HepG2 (cell line): ENCODE results near the gene PCNP. TPM values are rescaled to one million over a fixed set of nuclear protein-coding genes. Genes with fewer than 3 reads are reported as not detected.

Source experiments
- ARNTL ChIP-seq: sonication (generic); formaldehyde crosslinking; IDR thresholded peaks from 2 replicates; pipeline ENCODE4 v1.4.0; 2020; ENCODE audit warnings: mild to moderate bottlenecking, missing genetic modification reagents
- CREB1 ChIP-seq, 2 experiments: fragments of 450-650 bp in 1 of 2; IDR thresholded peaks; 2 replicates each; pipeline ENCODE4 v1.6.1; 2016 to 2017; ENCODE audit warnings: control low read depth in 1 of 2, mild to moderate bottlenecking in 1 of 2, missing compliant biosample characterization in 1 of 2, missing genetic modification characterization in 1 of 2
- EHMT2 ChIP-seq: fragments of 200-600 bp; sonication (generic); IDR thresholded peaks from 2 replicates; pipeline ENCODE4 v1.7.0; 2017; ENCODE audit warnings: antibody characterized with exemption, low read depth, low read length, borderline replicate concordance
- NFIB ChIP-seq: sonication (generic); formaldehyde crosslinking; IDR thresholded peaks from 2 replicates; pipeline ENCODE4 v1.9.0; 2021; ENCODE audit warnings: missing genetic modification reagents, mild to moderate bottlenecking, borderline replicate concordance
- POGZ ChIP-seq: sonication (generic); formaldehyde crosslinking; IDR thresholded peaks from 2 replicates; pipeline ENCODE4 v1.4.0; 2020; ENCODE audit warnings: mild to moderate bottlenecking, missing genetic modification reagents
- SIN3A ChIP-seq: IDR thresholded peaks from 2 replicates; pipeline ENCODE4 v1.6.1; 2011; ENCODE audit warnings: low read depth, mild to moderate bottlenecking, control low read depth, low read length, borderline replicate concordance
- SRSF4 ChIP-seq: fragments of 200-400 bp; formaldehyde crosslinking; IDR thresholded peaks from one replicate; pipeline ENCODE4 v1.6.1; 2018; ENCODE audit warnings: mild to moderate bottlenecking, low read depth, low read length, moderate library complexity; ENCODE audit not compliant: poor library complexity, severe bottlenecking
- ZFP36 ChIP-seq: fragments of 150-350 bp; IDR thresholded peaks from 2 replicates; pipeline ENCODE4 v1.6.1; 2018; ENCODE audit warnings: borderline replicate concordance, low read length, low read depth; ENCODE audit not compliant: partially characterized antibody
- ZNF143 ChIP-seq: sonication (generic); formaldehyde crosslinking; IDR thresholded peaks from 2 replicates; pipeline ENCODE4 v1.4.0; 2020; ENCODE audit warnings: missing genetic modification reagents
- ZNF20 ChIP-seq: sonication (generic); formaldehyde crosslinking; IDR thresholded peaks from 2 replicates; pipeline ENCODE4 v1.4.0; 2020; ENCODE audit warnings: mild to moderate bottlenecking, moderate library complexity, missing genetic modification reagents
- ZNF615 ChIP-seq: sonication (generic); formaldehyde crosslinking; IDR thresholded peaks from 2 replicates; pipeline ENCODE4 v1.5.0; 2020; ENCODE audit warnings: mild to moderate bottlenecking, missing genetic modification reagents, borderline replicate concordance
- ZNF891 ChIP-seq: sonication (generic); formaldehyde crosslinking; IDR thresholded peaks from 2 replicates; pipeline ENCODE4 v1.5.0; 2020; ENCODE audit warnings: mild to moderate bottlenecking, missing genetic modification reagents
- polyA plus RNA-seq, 8 experiments: library from polyadenylated mRNA; depleted of rRNA in 3 of 8; stranded (reverse) in 7 of 8; unstranded in 1 of 8; fragments of >200 nt; fragmentation: Illumina TruSeq in 4 of 8; extraction: Trizol in 4 of 8; gene quantifications; 2 replicates each; pipeline versions ENCODE4 v1.2.1 to v1.2.3, GENCODE V29; 2011 to 2016; ENCODE audit warnings: low read depth in 4 of 8, missing spikeins in 1 of 8, mixed read lengths in 1 of 8; ENCODE audit not compliant: insufficient read depth in 1 of 8
- total RNA-seq, 5 experiments: library from RNA; depleted of rRNA; stranded (reverse); fragments of >200 nt; fragmentation: Illumina TruSeq; extraction: Trizol; gene quantifications; 2 replicates each; pipeline ENCODE4 v1.2.3, GENCODE V29; 2016; ENCODE audit warnings: low read depth in 1 of 5
- TF ChIP-seq, protein P1 (sequence below): sonication (generic); formaldehyde crosslinking; IDR thresholded peaks from 2 replicates; pipeline ENCODE4 v1.5.0; 2020; ENCODE audit warnings: missing genetic modification reagents
- TF ChIP-seq, protein P2 (sequence below): sonication (generic); formaldehyde crosslinking; IDR thresholded peaks from 2 replicates; pipeline ENCODE4 v1.4.0; 2020; ENCODE audit warnings: missing genetic modification reagents
- TF ChIP-seq, protein P3 (sequence below): sonication (generic); formaldehyde crosslinking; IDR thresholded peaks from 2 replicates; pipeline ENCODE4 v1.5.0; 2020; ENCODE audit warnings: mild to moderate bottlenecking, missing genetic modification reagents
- TF ChIP-seq, protein P4 (sequence below): IDR thresholded peaks from 2 replicates; pipeline ENCODE4 v1.6.1; 2016; ENCODE audit warnings: low read depth, missing genetic modification reagents, missing compliant biosample characterization
- TF ChIP-seq, protein P5 (sequence below): sonication (generic); formaldehyde crosslinking; IDR thresholded peaks from 2 replicates; pipeline ENCODE4 v1.5.0; 2020; ENCODE audit warnings: mild to moderate bottlenecking, low read depth, missing genetic modification reagents, borderline replicate concordance

The PCNP gene
- total and polyA plus RNA-seq, 2 of the 13 experiments (the other 11 are each of a cell fraction or from before 2014, with no cell fraction given): 44.1 to 78.2 TPM

DNA sequence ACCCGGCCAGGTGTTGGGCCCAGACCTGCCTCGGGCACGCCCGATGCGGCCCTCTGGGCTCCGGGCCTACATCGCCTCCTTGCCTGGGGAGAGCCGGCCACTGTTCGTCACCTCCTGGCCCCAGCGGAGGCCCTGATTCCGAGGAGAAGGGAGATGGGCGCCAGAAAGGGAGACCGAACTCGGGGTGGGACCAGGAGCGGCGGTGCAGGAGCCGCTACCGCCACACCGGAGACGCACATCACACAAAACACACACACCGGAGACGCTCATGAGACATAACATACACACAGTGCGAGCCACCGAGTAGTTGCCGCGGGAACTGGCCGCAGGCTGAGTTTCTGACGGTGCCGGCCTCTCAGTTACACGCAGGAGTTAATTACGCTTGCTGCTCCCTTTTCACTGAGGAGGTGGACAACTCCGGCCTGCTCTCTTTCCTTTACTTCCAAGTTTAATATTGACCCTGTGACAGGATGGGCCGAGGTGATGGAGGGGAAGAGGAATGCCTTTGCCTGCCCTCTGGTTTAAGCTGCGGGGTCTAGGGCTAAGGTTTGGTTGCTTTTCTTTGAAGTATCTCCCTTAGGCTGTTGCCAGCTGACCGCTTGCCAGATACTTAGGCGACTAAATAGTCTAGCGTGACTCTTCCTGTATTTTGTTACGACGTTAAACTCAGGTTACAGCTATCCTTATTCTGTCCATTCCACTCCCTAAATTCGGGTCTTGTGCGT is 570 bp downstream of the PCNP start (continued):
- TF ChIP-seq ZFP36 (no peak), ZNF20 (peak; percentile 76; the same call in 1 of the 2 replicates), NFIB (CRISPR knock-in tag) (no peak), CREB1 (IDR thresholded peaks at IDR 0.05) (no peak), CREB1 (CRISPR knock-in tag; IDR thresholded peaks at IDR 0.05) (no peak), EHMT2 (no peak), POGZ (CRISPR knock-in tag) (no peak), ZNF891 (CRISPR knock-in tag) (peak; percentile 57; the same call in 1 of the 2 replicates), SIN3A (0 out of 2 replicates have a peak, but pooled peaks have one; percentile 62), ZNF615 (CRISPR knock-in tag) (no peak), SRSF4 (no peak), ARNTL (no peak), ZNF143 (CRISPR knock-in tag) (no peak)
- TF ChIP-seq, protein P1, sequence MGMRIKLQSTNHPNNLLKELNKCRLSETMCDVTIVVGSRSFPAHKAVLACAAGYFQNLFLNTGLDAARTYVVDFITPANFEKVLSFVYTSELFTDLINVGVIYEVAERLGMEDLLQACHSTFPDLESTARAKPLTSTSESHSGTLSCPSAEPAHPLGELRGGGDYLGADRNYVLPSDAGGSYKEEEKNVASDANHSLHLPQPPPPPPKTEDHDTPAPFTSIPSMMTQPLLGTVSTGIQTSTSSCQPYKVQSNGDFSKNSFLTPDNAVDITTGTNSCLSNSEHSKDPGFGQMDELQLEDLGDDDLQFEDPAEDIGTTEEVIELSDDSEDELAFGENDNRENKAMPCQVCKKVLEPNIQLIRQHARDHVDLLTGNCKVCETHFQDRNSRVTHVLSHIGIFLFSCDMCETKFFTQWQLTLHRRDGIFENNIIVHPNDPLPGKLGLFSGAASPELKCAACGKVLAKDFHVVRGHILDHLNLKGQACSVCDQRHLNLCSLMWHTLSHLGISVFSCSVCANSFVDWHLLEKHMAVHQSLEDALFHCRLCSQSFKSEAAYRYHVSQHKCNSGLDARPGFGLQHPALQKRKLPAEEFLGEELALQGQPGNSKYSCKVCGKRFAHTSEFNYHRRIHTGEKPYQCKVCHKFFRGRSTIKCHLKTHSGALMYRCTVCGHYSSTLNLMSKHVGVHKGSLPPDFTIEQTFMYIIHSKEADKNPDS (CRISPR knock-in tag): 0 out of 2 replicates have a peak, but pooled peaks have one; percentile 13
- TF ChIP-seq, protein P2, sequence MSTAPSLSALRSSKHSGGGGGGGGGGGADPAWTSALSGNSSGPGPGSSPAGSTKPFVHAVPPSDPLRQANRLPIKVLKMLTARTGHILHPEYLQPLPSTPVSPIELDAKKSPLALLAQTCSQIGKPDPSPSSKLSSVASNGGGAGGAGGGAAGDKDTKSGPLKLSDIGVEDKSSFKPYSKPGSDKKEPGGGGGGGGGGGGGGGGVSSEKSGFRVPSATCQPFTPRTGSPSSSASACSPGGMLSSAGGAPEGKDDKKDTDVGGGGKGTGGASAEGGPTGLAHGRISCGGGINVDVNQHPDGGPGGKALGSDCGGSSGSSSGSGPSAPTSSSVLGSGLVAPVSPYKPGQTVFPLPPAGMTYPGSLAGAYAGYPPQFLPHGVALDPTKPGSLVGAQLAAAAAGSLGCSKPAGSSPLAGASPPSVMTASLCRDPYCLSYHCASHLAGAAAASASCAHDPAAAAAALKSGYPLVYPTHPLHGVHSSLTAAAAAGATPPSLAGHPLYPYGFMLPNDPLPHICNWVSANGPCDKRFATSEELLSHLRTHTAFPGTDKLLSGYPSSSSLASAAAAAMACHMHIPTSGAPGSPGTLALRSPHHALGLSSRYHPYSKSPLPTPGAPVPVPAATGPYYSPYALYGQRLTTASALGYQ (CRISPR knock-in tag): no peak; the same call in 1 of the 2 replicates
- TF ChIP-seq, protein P3, sequence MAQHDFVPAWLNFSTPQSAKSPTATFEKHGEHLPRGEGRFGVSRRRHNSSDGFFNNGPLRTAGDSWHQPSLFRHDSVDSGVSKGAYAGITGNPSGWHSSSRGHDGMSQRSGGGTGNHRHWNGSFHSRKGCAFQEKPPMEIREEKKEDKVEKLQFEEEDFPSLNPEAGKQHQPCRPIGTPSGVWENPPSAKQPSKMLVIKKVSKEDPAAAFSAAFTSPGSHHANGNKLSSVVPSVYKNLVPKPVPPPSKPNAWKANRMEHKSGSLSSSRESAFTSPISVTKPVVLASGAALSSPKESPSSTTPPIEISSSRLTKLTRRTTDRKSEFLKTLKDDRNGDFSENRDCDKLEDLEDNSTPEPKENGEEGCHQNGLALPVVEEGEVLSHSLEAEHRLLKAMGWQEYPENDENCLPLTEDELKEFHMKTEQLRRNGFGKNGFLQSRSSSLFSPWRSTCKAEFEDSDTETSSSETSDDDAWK (CRISPR knock-in tag): no peak
- TF ChIP-seq, protein P4, sequence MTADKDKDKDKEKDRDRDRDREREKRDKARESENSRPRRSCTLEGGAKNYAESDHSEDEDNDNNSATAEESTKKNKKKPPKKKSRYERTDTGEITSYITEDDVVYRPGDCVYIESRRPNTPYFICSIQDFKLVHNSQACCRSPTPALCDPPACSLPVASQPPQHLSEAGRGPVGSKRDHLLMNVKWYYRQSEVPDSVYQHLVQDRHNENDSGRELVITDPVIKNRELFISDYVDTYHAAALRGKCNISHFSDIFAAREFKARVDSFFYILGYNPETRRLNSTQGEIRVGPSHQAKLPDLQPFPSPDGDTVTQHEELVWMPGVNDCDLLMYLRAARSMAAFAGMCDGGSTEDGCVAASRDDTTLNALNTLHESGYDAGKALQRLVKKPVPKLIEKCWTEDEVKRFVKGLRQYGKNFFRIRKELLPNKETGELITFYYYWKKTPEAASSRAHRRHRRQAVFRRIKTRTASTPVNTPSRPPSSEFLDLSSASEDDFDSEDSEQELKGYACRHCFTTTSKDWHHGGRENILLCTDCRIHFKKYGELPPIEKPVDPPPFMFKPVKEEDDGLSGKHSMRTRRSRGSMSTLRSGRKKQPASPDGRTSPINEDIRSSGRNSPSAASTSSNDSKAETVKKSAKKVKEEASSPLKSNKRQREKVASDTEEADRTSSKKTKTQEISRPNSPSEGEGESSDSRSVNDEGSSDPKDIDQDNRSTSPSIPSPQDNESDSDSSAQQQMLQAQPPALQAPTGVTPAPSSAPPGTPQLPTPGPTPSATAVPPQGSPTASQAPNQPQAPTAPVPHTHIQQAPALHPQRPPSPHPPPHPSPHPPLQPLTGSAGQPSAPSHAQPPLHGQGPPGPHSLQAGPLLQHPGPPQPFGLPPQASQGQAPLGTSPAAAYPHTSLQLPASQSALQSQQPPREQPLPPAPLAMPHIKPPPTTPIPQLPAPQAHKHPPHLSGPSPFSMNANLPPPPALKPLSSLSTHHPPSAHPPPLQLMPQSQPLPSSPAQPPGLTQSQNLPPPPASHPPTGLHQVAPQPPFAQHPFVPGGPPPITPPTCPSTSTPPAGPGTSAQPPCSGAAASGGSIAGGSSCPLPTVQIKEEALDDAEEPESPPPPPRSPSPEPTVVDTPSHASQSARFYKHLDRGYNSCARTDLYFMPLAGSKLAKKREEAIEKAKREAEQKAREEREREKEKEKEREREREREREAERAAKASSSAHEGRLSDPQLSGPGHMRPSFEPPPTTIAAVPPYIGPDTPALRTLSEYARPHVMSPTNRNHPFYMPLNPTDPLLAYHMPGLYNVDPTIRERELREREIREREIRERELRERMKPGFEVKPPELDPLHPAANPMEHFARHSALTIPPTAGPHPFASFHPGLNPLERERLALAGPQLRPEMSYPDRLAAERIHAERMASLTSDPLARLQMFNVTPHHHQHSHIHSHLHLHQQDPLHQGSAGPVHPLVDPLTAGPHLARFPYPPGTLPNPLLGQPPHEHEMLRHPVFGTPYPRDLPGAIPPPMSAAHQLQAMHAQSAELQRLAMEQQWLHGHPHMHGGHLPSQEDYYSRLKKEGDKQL: no peak
- TF ChIP-seq, protein P5, sequence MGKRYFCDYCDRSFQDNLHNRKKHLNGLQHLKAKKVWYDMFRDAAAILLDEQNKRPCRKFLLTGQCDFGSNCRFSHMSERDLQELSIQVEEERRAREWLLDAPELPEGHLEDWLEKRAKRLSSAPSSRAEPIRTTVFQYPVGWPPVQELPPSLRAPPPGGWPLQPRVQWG (CRISPR knock-in tag): no peak
